H9 (cell line): Measurements from ENCODE around the gene ASF1B. TPM values are rescaled to one million over a fixed set of nuclear protein-coding genes. Genes with fewer than 3 reads are reported as not detected.
A peak's percentile ranks its signal among the peaks of the same experiment; 100 is the strongest.

Experiments
- DNase-seq: peaks from one replicate; pipeline ENCODE4 v3.0.0-alpha.2; 2017
- H2AFZ ChIP-seq: one replicate; pipeline ENCODE4 v1.6.1; 2013; ENCODE audit warnings: mild to moderate bottlenecking, low read length, control low read depth, moderate library complexity
- H2AK5ac ChIP-seq: 2 replicates; pipeline ENCODE4 v1.6.1; 2013; ENCODE audit warnings: low read length, control low read depth, mixed read lengths; ENCODE audit not compliant: insufficient read length
- H2BK120ac ChIP-seq: one replicate; pipeline ENCODE4 v1.6.1; 2013; ENCODE audit warnings: low read depth, mild to moderate bottlenecking, low read length, control low read depth, inconsistent platforms; ENCODE audit not compliant: poor library complexity, severe bottlenecking
- H2BK12ac ChIP-seq: 2 replicates; pipeline ENCODE4 v1.6.1; 2013; ENCODE audit warnings: low read length, control low read depth, mixed read lengths, low read depth; ENCODE audit not compliant: insufficient read length
- H2BK15ac ChIP-seq: 2 replicates; pipeline ENCODE4 v1.6.1; 2013; ENCODE audit warnings: low read depth, low read length, control low read depth
- H2BK20ac ChIP-seq: one replicate; pipeline ENCODE4 v1.6.1; 2013; ENCODE audit warnings: low read depth, mild to moderate bottlenecking, low read length, control low read depth, inconsistent platforms; ENCODE audit not compliant: poor library complexity, severe bottlenecking
- H2BK5ac ChIP-seq: 2 replicates; pipeline ENCODE4 v1.6.1; 2013; ENCODE audit warnings: low read length, control low read depth, mixed read lengths; ENCODE audit not compliant: insufficient read length
- H3K14ac ChIP-seq: 2 replicates; pipeline ENCODE4 v1.6.1; 2013; ENCODE audit warnings: low read length, control low read depth; ENCODE audit not compliant: insufficient read depth
- H3K18ac ChIP-seq: 2 replicates; pipeline ENCODE4 v1.6.1; 2013; ENCODE audit warnings: low read depth, mild to moderate bottlenecking, mixed read lengths, low read length, control low read depth; ENCODE audit not compliant: insufficient read length
- H3K23ac ChIP-seq: 2 replicates; pipeline ENCODE4 v1.6.1; 2013; ENCODE audit warnings: low read length, control low read depth, mixed read lengths, low read depth; ENCODE audit not compliant: insufficient read length
- H3K23me2 ChIP-seq: 2 replicates; pipeline ENCODE4 v1.6.1; 2013; ENCODE audit warnings: low read depth, mild to moderate bottlenecking, mixed read lengths, low read length, control low read depth; ENCODE audit not compliant: insufficient read length, poor library complexity, severe bottlenecking
- H3K27ac ChIP-seq: 2 replicates; pipeline ENCODE4 v1.5.1; 2013; ENCODE audit warnings: low read length, control low read depth, mixed read lengths, low read depth; ENCODE audit not compliant: insufficient read length
- H3K27me3 ChIP-seq: 2 replicates; pipeline ENCODE4 v1.6.1; 2013; ENCODE audit warnings: low read length, control low read depth, inconsistent platforms; ENCODE audit not compliant: insufficient read depth
- H3K4ac ChIP-seq: 2 replicates; pipeline ENCODE4 v1.6.1; 2013; ENCODE audit warnings: low read depth, mild to moderate bottlenecking, control low read depth, inconsistent platforms, low read length, moderate library complexity
- H3K4me1 ChIP-seq: 2 replicates; pipeline ENCODE4 v1.6.1; 2013; ENCODE audit warnings: low read length, control low read depth, inconsistent platforms; ENCODE audit not compliant: insufficient read depth
- H3K4me2 ChIP-seq: 2 replicates; pipeline ENCODE4 v1.6.1; 2013; ENCODE audit warnings: low read length, control low read depth, mixed read lengths; ENCODE audit not compliant: insufficient read length, insufficient read depth
- H3K56ac ChIP-seq: 2 replicates; pipeline ENCODE4 v1.6.1; 2013; ENCODE audit warnings: low read depth, mild to moderate bottlenecking, mixed read lengths, low read length, control low read depth; ENCODE audit not compliant: insufficient read length
- H3K79me1 ChIP-seq: 2 replicates; pipeline ENCODE4 v1.6.1; 2013; ENCODE audit warnings: low read depth, mild to moderate bottlenecking, moderate library complexity, low read length, control low read depth, inconsistent platforms; ENCODE audit not compliant: insufficient read depth, poor library complexity, severe bottlenecking
- H3K79me2 ChIP-seq: 2 replicates; pipeline ENCODE4 v1.6.1; 2013; ENCODE audit warnings: low read length, control low read depth, inconsistent platforms; ENCODE audit not compliant: insufficient read depth
- H3K9ac ChIP-seq: 2 replicates; pipeline ENCODE4 v1.6.1; 2013; ENCODE audit warnings: low read length, control low read depth, mixed read lengths; ENCODE audit not compliant: insufficient read length; ENCODE audit errors: extremely low read depth
- H3K9me3 ChIP-seq: one replicate; pipeline ENCODE4 v1.6.1; 2013; ENCODE audit warnings: low read depth, low read length, inconsistent platforms; ENCODE audit not compliant: control insufficient read depth
- H3T11ph ChIP-seq: one replicate; pipeline ENCODE4 v1.6.1; 2013; ENCODE audit warnings: mild to moderate bottlenecking, low read length, control low read depth, inconsistent platforms
- H4K20me1 ChIP-seq: one replicate; pipeline ENCODE4 v1.6.1; 2013; ENCODE audit not compliant: control insufficient read depth, insufficient read length, insufficient read depth
- H4K5ac ChIP-seq: 2 replicates; pipeline ENCODE4 v1.6.1; 2013; ENCODE audit warnings: low read depth, mild to moderate bottlenecking, mixed read lengths, low read length, control low read depth; ENCODE audit not compliant: insufficient read length
- H4K8ac ChIP-seq: replicated peaks from 2 replicates; pipeline ENCODE4 v1.6.1; 2013; ENCODE audit warnings: low read length, control low read depth, mixed read lengths, low read depth; ENCODE audit not compliant: insufficient read length
- H4K91ac ChIP-seq: 2 replicates; pipeline ENCODE4 v1.6.1; 2013; ENCODE audit warnings: low read depth, mild to moderate bottlenecking, moderate library complexity, mixed read lengths, low read length, control low read depth; ENCODE audit not compliant: insufficient read length
- H3K27ac Mint-ChIP-seq, 3 experiments: 2 replicates in 2 of 3; 3 replicates in 1 of 3; pipeline ENCODE4 v1.8.0; 2020 to 2021; ENCODE audit warnings: mixed read lengths in 3 of 3, mild to moderate bottlenecking in 1 of 3, moderate library complexity in 1 of 3
- H3K27me3 Mint-ChIP-seq: 2 replicates; pipeline ENCODE4 v1.8.0; 2021; ENCODE audit warnings: low read depth, mild to moderate bottlenecking, moderate library complexity, mixed read lengths
- H3K36me3 Mint-ChIP-seq, 3 experiments: 2 replicates in 2 of 3; 3 replicates in 1 of 3; pipeline ENCODE4 v1.8.0; 2020 to 2021; ENCODE audit warnings: low read depth in 3 of 3, mixed read lengths in 3 of 3; ENCODE audit not compliant: insufficient read depth in 1 of 3
- H3K4me1 Mint-ChIP-seq, 2 experiments: 2 replicates each; pipeline ENCODE4 v1.8.0; 2020; ENCODE audit warnings: mixed read lengths in 2 of 2
- H3K4me3 Mint-ChIP-seq, 2 experiments: 2 replicates in 1 of 2; 3 replicates in 1 of 2; pipeline ENCODE4 v1.8.0; 2020 to 2021; ENCODE audit warnings: mild to moderate bottlenecking in 2 of 2, mixed read lengths in 2 of 2, moderate library complexity in 1 of 2
- H3K9me3 Mint-ChIP-seq, 2 experiments: 2 replicates in 1 of 2; 3 replicates in 1 of 2; pipeline ENCODE4 v1.8.0; 2020; ENCODE audit warnings: mild to moderate bottlenecking in 2 of 2, mixed read lengths in 2 of 2, moderate library complexity in 1 of 2
- WGBS: extraction: QIAGEN DNeasy Blood & Tissue Kit; methylation state at CpG from one replicate; pipeline ENCODE4 v1.1.7; 2013; ENCODE audit warnings: missing lambda C conversion rate, low lambda C conversion rate, mixed read lengths; ENCODE audit not compliant: insufficient read length; ENCODE audit errors: extremely low coverage; 5-methylcytosine and 5-hydroxymethylcytosine counted together
- total RNA-seq: library from RNA; stranded (reverse); gene quantifications from 2 replicates; pipeline ENCODE4 v1.2.1, GENCODE V29; 2021
- TF ChIP-seq, protein P1 (sequence below): fragments of 200-600 bp; sonication (generic); conservative IDR thresholded peaks from 3 replicates; pipeline ENCODE4 v1.8.0; 2021; ENCODE audit warnings: antibody characterized with exemption, mild to moderate bottlenecking

ASF1B gene
- total RNA-seq, 1 experiment from 2014 or later = 46.6 TPM

DNA sequence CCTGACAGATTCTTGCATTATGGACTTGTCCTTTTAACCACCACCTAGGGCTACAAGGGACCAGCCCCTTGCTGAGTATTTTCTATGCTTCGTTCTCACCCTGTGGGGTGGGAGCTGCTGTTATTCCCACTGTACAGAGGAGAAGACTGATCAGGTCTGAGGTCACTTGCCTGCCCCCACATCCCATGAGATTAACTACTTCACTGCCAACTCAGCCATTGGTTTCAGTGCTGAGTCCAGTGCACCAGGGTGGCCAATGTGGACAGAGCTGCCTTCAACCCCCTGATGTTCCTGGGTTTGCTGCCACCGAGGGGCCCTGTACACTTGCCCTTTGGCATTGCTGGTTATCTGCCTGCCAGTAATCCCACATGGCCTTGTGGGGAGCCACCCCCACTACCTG is 25.7 kb downstream of the ASF1B start:
- H3K14ac ChIP-seq = no peak overlapping the region
- TF ChIP-seq, protein P1, sequence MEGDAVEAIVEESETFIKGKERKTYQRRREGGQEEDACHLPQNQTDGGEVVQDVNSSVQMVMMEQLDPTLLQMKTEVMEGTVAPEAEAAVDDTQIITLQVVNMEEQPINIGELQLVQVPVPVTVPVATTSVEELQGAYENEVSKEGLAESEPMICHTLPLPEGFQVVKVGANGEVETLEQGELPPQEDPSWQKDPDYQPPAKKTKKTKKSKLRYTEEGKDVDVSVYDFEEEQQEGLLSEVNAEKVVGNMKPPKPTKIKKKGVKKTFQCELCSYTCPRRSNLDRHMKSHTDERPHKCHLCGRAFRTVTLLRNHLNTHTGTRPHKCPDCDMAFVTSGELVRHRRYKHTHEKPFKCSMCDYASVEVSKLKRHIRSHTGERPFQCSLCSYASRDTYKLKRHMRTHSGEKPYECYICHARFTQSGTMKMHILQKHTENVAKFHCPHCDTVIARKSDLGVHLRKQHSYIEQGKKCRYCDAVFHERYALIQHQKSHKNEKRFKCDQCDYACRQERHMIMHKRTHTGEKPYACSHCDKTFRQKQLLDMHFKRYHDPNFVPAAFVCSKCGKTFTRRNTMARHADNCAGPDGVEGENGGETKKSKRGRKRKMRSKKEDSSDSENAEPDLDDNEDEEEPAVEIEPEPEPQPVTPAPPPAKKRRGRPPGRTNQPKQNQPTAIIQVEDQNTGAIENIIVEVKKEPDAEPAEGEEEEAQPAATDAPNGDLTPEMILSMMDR = no peak
- no peaks in the 10 kb centered on the region for H3K79me2 ChIP-seq
- no peak overlapping the region for H2BK12ac ChIP-seq
- H3K4me1 Mint-ChIP-seq = peaks cover 22 to 24% of the 10 kb centered on the region in 2 experiments
- H3K4me3 Mint-ChIP-seq = no peak overlapping the region
- no peak overlapping the region for H3K4ac ChIP-seq
- H3K9ac ChIP-seq = no peak overlapping the region
- H2BK120ac ChIP-seq = no peak overlapping the region
- H3K56ac ChIP-seq = no peak overlapping the region
- H4K91ac ChIP-seq = no peak overlapping the region
- no peaks in the 10 kb centered on the region for H3K27me3 Mint-ChIP-seq
- no peaks in the 10 kb centered on the region for H4K20me1 ChIP-seq
- no peaks in the 10 kb centered on the region for H3K9me3 ChIP-seq
- peak overlapping the region in 1 of 3 experiments; percentile 73; a peak in 1 of 7 replicates for H3K27ac Mint-ChIP-seq
- no peak overlapping the region for H4K5ac ChIP-seq
- no peak overlapping the region for H2BK5ac ChIP-seq
- H3T11ph ChIP-seq = no peak overlapping the region
- H3K23ac ChIP-seq = no peak overlapping the region
- no peaks in the 10 kb centered on the region for H3K27me3 ChIP-seq
- H3K4me1 ChIP-seq = peaks cover 7% of the 10 kb centered on the region; the same call in 1 of the 2 replicates
- DNase-seq = no peak
- no peak overlapping the region for H2BK15ac ChIP-seq
- WGBS = no CpG with 5 or more reads among the region's 2 CpGs
- no peak overlapping the region for H3K4me2 ChIP-seq
- H3K9me3 Mint-ChIP-seq = no peaks in the 10 kb centered on the region
- peaks cover 0 to 5% (median 3%) of the 10 kb centered on the region in 3 experiments; a peak in 1 of 7 replicates for H3K36me3 Mint-ChIP-seq
- H3K18ac ChIP-seq = no peak overlapping the region
- no peak overlapping the region for H2BK20ac ChIP-seq
- no peak overlapping the region for H4K8ac ChIP-seq
- no peak overlapping the region for H3K27ac ChIP-seq
- H2AFZ ChIP-seq = no peak overlapping the region
- H3K23me2 ChIP-seq = no peaks in the 10 kb centered on the region
- no peak overlapping the region for H2AK5ac ChIP-seq
- no peaks in the 10 kb centered on the region for H3K79me1 ChIP-seq
